Endothelial cell (in vitro differentiated cells): ENCODE measurements around the gene KRTCAP3. TPM values are rescaled to one million over a fixed set of nuclear protein-coding genes. Genes with fewer than 3 reads are reported as not detected.

Source experiments
- DNase-seq: peaks from one replicate; pipeline ENCODE4 v3.0.0; 2021; ENCODE audit warnings: low spot score
- H3K27ac Mint-ChIP-seq: one replicate; pipeline ENCODE4 v1.8.0; 2021; ENCODE audit warnings: mixed read lengths, inconsistent platforms; ENCODE audit not compliant: unreplicated experiment
- H3K27me3 Mint-ChIP-seq: one replicate; pipeline ENCODE4 v1.8.0; 2021; ENCODE audit warnings: mild to moderate bottlenecking, moderate library complexity, mixed read lengths, inconsistent platforms; ENCODE audit not compliant: unreplicated experiment
- H3K36me3 Mint-ChIP-seq: one replicate; pipeline ENCODE4 v1.8.0; 2021; ENCODE audit warnings: mild to moderate bottlenecking, low read depth, mixed read lengths, inconsistent platforms; ENCODE audit not compliant: unreplicated experiment
- H3K4me1 Mint-ChIP-seq: one replicate; pipeline ENCODE4 v1.8.0; 2021; ENCODE audit warnings: mild to moderate bottlenecking, mixed read lengths, inconsistent platforms; ENCODE audit not compliant: unreplicated experiment
- H3K4me3 Mint-ChIP-seq: one replicate; pipeline ENCODE4 v1.8.0; 2021; ENCODE audit warnings: mild to moderate bottlenecking, mixed read lengths, inconsistent platforms; ENCODE audit not compliant: unreplicated experiment
- H3K9me3 Mint-ChIP-seq: one replicate; pipeline ENCODE4 v1.8.0; 2021; ENCODE audit warnings: mixed read lengths, inconsistent platforms; ENCODE audit not compliant: unreplicated experiment
- total RNA-seq: library from RNA; stranded (reverse); fragmentation: NEBNext Ultra II Directional; extraction: Animal tissue kit (Norgen Biotek cat#: 25700); gene quantifications from one replicate; pipeline ENCODE4 v1.2.1, GENCODE V29; 2021; ENCODE audit not compliant: unreplicated experiment
- TF ChIP-seq, protein P1 (sequence below): fragments of 200-600 bp; sonication (generic); IDR thresholded peaks from one replicate; pipeline ENCODE4 v1.5.0; 2021; ENCODE audit warnings: antibody characterized with exemption; ENCODE audit not compliant: unreplicated experiment

Gene KRTCAP3
- total RNA-seq, 1 donor from 2014 or later: 4.6 TPM

DNA sequence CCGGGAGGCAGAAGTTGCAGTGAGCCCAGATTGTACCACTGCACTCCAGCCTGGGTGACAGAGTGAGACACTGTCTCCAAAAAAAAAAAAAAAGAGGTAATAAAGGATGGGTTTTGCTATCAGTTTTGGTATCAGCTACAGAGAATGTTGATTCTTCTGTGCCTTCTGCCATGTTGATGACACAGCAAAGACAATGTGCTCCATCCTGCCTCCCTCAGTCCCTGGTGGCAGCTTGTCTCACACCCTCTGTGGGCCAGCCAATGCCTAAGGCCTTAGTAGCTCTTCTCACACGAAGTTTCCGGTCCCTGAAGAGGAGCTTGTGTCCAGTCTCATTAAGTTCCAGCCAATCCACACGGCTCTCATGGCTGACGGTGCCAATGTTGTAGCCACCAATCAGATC lies 29.8 kb downstream of the KRTCAP3 start:
- no peak for DNase-seq
- no peak overlapping the region for H3K4me3 Mint-ChIP-seq
- H3K4me1 Mint-ChIP-seq: no peaks in the 10 kb centered on the region
- H3K9me3 Mint-ChIP-seq: no peaks in the 10 kb centered on the region
- peaks cover 18% of the 10 kb centered on the region for H3K36me3 Mint-ChIP-seq
- H3K27me3 Mint-ChIP-seq: no peaks in the 10 kb centered on the region
- TF ChIP-seq, protein P1, sequence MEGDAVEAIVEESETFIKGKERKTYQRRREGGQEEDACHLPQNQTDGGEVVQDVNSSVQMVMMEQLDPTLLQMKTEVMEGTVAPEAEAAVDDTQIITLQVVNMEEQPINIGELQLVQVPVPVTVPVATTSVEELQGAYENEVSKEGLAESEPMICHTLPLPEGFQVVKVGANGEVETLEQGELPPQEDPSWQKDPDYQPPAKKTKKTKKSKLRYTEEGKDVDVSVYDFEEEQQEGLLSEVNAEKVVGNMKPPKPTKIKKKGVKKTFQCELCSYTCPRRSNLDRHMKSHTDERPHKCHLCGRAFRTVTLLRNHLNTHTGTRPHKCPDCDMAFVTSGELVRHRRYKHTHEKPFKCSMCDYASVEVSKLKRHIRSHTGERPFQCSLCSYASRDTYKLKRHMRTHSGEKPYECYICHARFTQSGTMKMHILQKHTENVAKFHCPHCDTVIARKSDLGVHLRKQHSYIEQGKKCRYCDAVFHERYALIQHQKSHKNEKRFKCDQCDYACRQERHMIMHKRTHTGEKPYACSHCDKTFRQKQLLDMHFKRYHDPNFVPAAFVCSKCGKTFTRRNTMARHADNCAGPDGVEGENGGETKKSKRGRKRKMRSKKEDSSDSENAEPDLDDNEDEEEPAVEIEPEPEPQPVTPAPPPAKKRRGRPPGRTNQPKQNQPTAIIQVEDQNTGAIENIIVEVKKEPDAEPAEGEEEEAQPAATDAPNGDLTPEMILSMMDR: no peak
- H3K27ac Mint-ChIP-seq: no peak overlapping the region

DNA sequence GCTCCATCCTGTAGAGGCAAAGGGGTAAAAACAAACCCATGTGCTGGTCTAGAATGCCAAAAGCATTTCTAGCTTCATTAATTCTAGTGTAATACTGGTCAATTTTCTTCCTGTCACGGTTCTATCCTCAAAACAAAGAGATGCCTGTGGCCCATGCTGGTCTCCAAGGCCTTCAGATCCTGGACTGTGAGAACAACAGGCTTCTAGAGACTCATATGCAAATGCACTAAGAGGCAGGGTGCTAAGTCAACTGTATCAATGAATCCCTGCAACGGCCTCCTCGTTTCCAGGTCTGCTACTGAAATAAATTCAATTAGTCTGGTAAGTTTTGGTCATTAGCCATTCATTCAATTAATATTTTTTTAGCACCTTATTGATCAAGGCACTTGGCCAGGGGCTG lies 43.3 kb downstream of the KRTCAP3 start:
- TF ChIP-seq, protein P1: no peak
- Mint-ChIP-seq H3K4me1 (peaks cover 48% of the 10 kb centered on the region), H3K27me3 (peaks cover 2% of the 10 kb centered on the region), H3K4me3 (no peak overlapping the region), H3K9me3 (no peaks in the 10 kb centered on the region), H3K36me3 (peaks cover 9% of the 10 kb centered on the region), H3K27ac (no peak overlapping the region)
- no peak for DNase-seq

DNA sequence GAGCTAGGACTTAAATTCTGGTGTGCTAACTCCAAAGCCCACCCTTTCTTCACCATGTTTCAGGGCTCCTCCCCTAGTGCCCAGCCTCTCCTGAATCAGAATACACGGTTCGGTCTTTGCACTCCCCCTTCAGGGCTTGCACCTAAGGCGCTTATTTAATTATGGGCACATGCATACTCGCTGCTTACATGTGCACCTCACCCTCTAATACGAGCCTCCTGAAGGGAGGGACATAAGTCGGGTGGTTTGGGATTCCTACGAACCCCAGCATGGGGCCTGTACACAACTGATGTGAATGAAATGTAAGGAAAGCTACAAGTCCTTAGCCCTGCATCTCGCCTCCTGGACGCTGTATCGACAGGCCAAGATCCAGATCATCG lies 46.9 kb downstream of the KRTCAP3 start:
- DNase-seq: peak; percentile 17
- Mint-ChIP-seq H3K27ac (peak overlapping the region; percentile 83), H3K36me3 (peaks cover 3% of the 10 kb centered on the region), H3K9me3 (no peaks in the 10 kb centered on the region), H3K4me1 (peaks cover 40% of the 10 kb centered on the region), H3K4me3 (peak overlapping the region; percentile 96), H3K27me3 (peaks cover 10% of the 10 kb centered on the region)
- TF ChIP-seq, protein P1: no peak

DNA sequence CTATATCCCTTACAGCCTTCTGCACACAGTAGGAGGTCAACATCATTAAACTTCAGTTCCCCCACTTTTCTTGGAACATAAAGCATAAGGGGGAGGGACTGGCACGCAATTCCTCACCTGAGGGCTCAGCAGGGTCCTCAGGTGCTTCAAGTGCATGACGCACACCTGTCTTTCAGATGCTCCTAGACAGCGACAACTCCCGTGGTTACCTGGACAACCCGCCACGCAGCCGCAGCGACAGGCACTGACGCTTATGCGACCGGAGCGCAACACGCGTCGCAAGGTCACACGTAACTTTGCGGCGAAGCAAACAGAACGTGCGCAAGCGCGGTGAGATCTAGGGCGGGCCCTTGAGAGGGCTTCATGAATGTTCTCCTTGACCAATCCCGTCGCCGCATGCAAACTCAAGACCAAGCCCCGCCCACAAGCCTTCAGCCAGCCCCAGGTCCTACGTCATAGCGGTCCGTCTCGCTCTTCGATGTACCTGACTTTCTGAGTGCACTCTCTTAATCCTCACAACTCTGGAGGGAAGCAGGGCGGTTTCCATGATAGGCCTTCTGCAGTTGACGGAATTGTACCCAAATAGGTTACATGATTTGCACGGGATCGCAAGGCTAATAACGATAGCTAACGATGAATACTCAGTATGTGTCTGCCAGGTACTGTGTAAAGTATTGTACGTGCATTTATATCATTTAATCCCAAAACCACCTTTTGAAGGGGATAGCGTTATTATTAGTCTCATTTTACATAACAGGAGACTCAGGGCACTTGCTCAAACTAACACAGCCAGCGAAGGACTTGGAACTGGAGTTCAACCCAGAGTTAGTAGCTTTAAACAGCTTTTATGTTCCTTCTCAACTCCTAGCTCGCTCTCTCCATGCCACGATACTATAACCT lies 47.6 kb downstream of the KRTCAP3 start, which contains the start of gene IFT172:
TSS of gene IFT172 (minus strand) at position 246 of the 900 bp plus-strand sequence. CDS start at position 156, 90 bp downstream.
- peaks cover 12% of the 10 kb centered on the region for H3K27me3 Mint-ChIP-seq
- peaks cover 37% of the 10 kb centered on the region for H3K4me1 Mint-ChIP-seq
- H3K36me3 Mint-ChIP-seq: peaks cover 3% of the 10 kb centered on the region
- peak; percentile 94 for DNase-seq
- peak within 1 kb of the TSS; percentile 83 for H3K27ac Mint-ChIP-seq
- TF ChIP-seq, protein P1: no peak
- peak within 1 kb of the TSS; percentile 96 for H3K4me3 Mint-ChIP-seq
- H3K9me3 Mint-ChIP-seq: no peaks in the 10 kb centered on the region

DNA sequence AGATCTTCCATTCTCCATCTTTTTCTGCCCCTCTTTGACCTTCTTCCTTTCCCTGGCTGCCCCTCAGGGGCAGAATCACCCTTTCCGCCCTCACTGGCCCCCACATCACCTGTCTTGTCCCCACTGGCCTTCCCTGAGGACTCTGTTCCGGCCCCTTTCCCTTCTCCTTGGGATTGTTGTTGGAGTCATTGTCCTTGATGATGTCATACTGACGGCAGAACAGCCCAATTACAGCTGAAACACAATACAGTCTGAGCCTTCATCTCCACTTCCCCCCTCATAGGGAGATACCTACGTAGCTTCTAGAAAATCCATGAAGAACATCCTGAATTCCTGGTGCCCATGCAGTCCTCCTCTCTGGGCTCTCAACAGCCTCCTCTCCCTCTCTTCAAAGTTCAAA lies 50.4 kb downstream of the KRTCAP3 start:
- H3K4me1 Mint-ChIP-seq: peaks cover 21% of the 10 kb centered on the region
- DNase-seq: no peak
- H3K27ac Mint-ChIP-seq: no peak overlapping the region
- no peaks in the 10 kb centered on the region for H3K9me3 Mint-ChIP-seq
- no peak overlapping the region for H3K4me3 Mint-ChIP-seq
- peaks cover 17% of the 10 kb centered on the region for H3K27me3 Mint-ChIP-seq
- H3K36me3 Mint-ChIP-seq: peaks cover 3% of the 10 kb centered on the region
- TF ChIP-seq, protein P1: no peak
